DND-41 (cell line): ENCODE results near the gene TMEM88.

ENCODE experiments used
- ATAC-seq: fragments of 200-7000 bp; cut with Tn5 transposase; 3 replicates; pipeline ENCODE4 v1.9.1; 2021; ENCODE audit warnings: low read depth; ENCODE audit not compliant: insufficient read depth
- DNase-seq: peaks from one replicate; pipeline ENCODE4 v3.0.0-alpha.2; 2020
- H2AFZ ChIP-seq: 2 replicates; pipeline ENCODE4 v1.6.0; 2012; ENCODE audit warnings: low read depth, low read length
- H3K27ac ChIP-seq: 2 replicates; pipeline ENCODE4 v1.5.1; 2012; ENCODE audit warnings: low read length, inconsistent platforms
- H3K27me3 ChIP-seq: fragments of 200-600 bp; sonication (generic); 2 replicates; pipeline ENCODE4 v1.6.0; 2012; ENCODE audit warnings: low read length, mild to moderate bottlenecking, inconsistent platforms; ENCODE audit not compliant: insufficient read depth, poor library complexity
- H3K36me3 ChIP-seq: 2 replicates; pipeline ENCODE4 v1.5.1; 2012; ENCODE audit warnings: low read length, inconsistent platforms; ENCODE audit not compliant: insufficient read depth
- H3K4me1 ChIP-seq: 2 replicates; pipeline ENCODE4 v1.5.1; 2012; ENCODE audit warnings: mild to moderate bottlenecking, low read length; ENCODE audit not compliant: insufficient read depth
- H3K4me2 ChIP-seq: 2 replicates; pipeline ENCODE4 v1.6.0; 2012; ENCODE audit warnings: mild to moderate bottlenecking, moderate library complexity, low read length, inconsistent platforms; ENCODE audit not compliant: insufficient read depth
- H3K4me3 ChIP-seq, 2 experiments: fragments of 200-600 bp in 1 of 2; shearing (Covaris generic) in 1 of 2; 2 replicates each; pipeline ENCODE4 v1.5.1; 2012 to 2016; ENCODE audit warnings: inconsistent platforms in 2 of 2, low read length in 2 of 2, mild to moderate bottlenecking in 2 of 2, low read depth in 1 of 2, moderate library complexity in 1 of 2
- H3K79me2 ChIP-seq: 2 replicates; pipeline ENCODE4 v1.6.0; 2012; ENCODE audit warnings: low read length, inconsistent platforms; ENCODE audit not compliant: insufficient read depth
- H3K9ac ChIP-seq: 2 replicates; pipeline ENCODE4 v1.6.0; 2012; ENCODE audit warnings: low read depth, mild to moderate bottlenecking, inconsistent platforms, low read length, moderate library complexity
- H3K9me3 ChIP-seq: 2 replicates; pipeline ENCODE4 v1.5.1; 2012; ENCODE audit warnings: low read length, moderate library complexity, mild to moderate bottlenecking, inconsistent platforms; ENCODE audit not compliant: insufficient read depth, severe bottlenecking
- H4K20me1 ChIP-seq: 2 replicates; pipeline ENCODE4 v1.6.0; 2012; ENCODE audit warnings: low read length; ENCODE audit not compliant: insufficient read depth
- CTCF ChIP-seq: IDR thresholded peaks from 2 replicates; pipeline ENCODE4 v1.5.1; 2012; ENCODE audit warnings: borderline replicate concordance, low read length, moderate library complexity, mild to moderate bottlenecking; ENCODE audit not compliant: poor library complexity, severe bottlenecking; ENCODE audit errors: extremely low read depth
- EZH2 ChIP-seq: IDR thresholded peaks from 3 replicates; pipeline ENCODE4 v1.6.1; 2012; ENCODE audit warnings: borderline replicate concordance, low read depth, mild to moderate bottlenecking, moderate library complexity, low read length, inconsistent platforms; ENCODE audit not compliant: severe bottlenecking

TMEM88 gene

GRCh38 chr17:7818746-7819645 is 35.9 kb upstream of the TMEM88 start:
- Histone ChIP-seq H3K9me3 (no peaks in the 10 kb centered on the region), H3K27me3 (peaks cover 17% of the 10 kb centered on the region), H4K20me1 (no peaks in the 10 kb centered on the region), H3K4me3 (no peak overlapping the region), H2AFZ (no peak overlapping the region), H3K27ac (no peak overlapping the region), H3K36me3 (no peaks in the 10 kb centered on the region), H3K79me2 (no peaks in the 10 kb centered on the region), H3K4me2 (no peak overlapping the region), H3K4me1 (no peaks in the 10 kb centered on the region), H3K9ac (no peak overlapping the region)
- no peak for DNase-seq
- ATAC-seq = no peak
- no peak for TF ChIP-seq CTCF
- TF ChIP-seq EZH2 = no peak

- no peak for DNase-seq
- H3K4me2 ChIP-seq = no peak overlapping the region
- no peaks in the 10 kb centered on the region for H3K79me2 ChIP-seq
- H4K20me1 ChIP-seq = no peaks in the 10 kb centered on the region
- H3K9ac ChIP-seq = no peak overlapping the region
- no peaks in the 10 kb centered on the region for H3K36me3 ChIP-seq
- no peak for ATAC-seq
- no peak overlapping the region for H2AFZ ChIP-seq
- no peak overlapping the region for H3K27ac ChIP-seq
- no peak overlapping the region for H3K4me3 ChIP-seq
- no peaks in the 10 kb centered on the region for H3K4me1 ChIP-seq
- H3K9me3 ChIP-seq = no peaks in the 10 kb centered on the region
- peaks cover 17% of the 10 kb centered on the region for H3K27me3 ChIP-seq
- no peak for TF ChIP-seq CTCF
- TF ChIP-seq EZH2 = no peak
These were observed 34.6 kb upstream of the TMEM88 start for GRCh38 chr17:7820231-7820630.

GRCh38 chr17:7822126-7822525 is 32.7 kb upstream of the TMEM88 start:
- H3K79me2 ChIP-seq = no peaks in the 10 kb centered on the region
- no peaks in the 10 kb centered on the region for H3K4me1 ChIP-seq
- H2AFZ ChIP-seq = no peak overlapping the region
- no peak for ATAC-seq
- DNase-seq = no peak
- H3K4me3 ChIP-seq = no peak overlapping the region
- H3K27ac ChIP-seq = no peak overlapping the region
- H4K20me1 ChIP-seq = no peaks in the 10 kb centered on the region
- H3K36me3 ChIP-seq = no peaks in the 10 kb centered on the region
- no peaks in the 10 kb centered on the region for H3K9me3 ChIP-seq
- H3K4me2 ChIP-seq = no peak overlapping the region
- no peak for TF ChIP-seq EZH2
- no peak for TF ChIP-seq CTCF
- H3K9ac ChIP-seq = no peak overlapping the region
- peaks cover 16% of the 10 kb centered on the region for H3K27me3 ChIP-seq
